Adipocyte (in vitro differentiated cells): ENCODE results near the gene TSPAN5.

Source experiments
- DNase-seq: peaks from one replicate; pipeline ENCODE4 v3.0.0-alpha.2; 2015; ENCODE audit warnings: low read depth
- H3K27me3 ChIP-seq: replicated peaks from 2 replicates; pipeline ENCODE4 v1.7.0; 2013; ENCODE audit warnings: mild to moderate bottlenecking, low read length, moderate library complexity; ENCODE audit not compliant: control insufficient read depth, insufficient read depth
- H3K36me3 ChIP-seq: 2 replicates; pipeline ENCODE4 v1.7.0; 2013; ENCODE audit warnings: low read length, mild to moderate bottlenecking, moderate library complexity; ENCODE audit not compliant: control insufficient read depth, insufficient read depth, severe bottlenecking
- H3K4me1 ChIP-seq: 2 replicates; pipeline ENCODE4 v1.7.0; 2013; ENCODE audit warnings: mild to moderate bottlenecking, low read length, moderate library complexity; ENCODE audit not compliant: control insufficient read depth, insufficient read depth
- H3K4me3 ChIP-seq: 2 replicates; pipeline ENCODE4 v1.7.0; 2013; ENCODE audit warnings: mild to moderate bottlenecking, low read length, moderate library complexity
- H3K9ac ChIP-seq: 2 replicates; pipeline ENCODE4 v1.7.0; 2013; ENCODE audit warnings: mild to moderate bottlenecking, low read length, moderate library complexity
- H3K9me3 ChIP-seq: 2 replicates; pipeline ENCODE4 v1.7.0; 2013; ENCODE audit warnings: mild to moderate bottlenecking, low read length, moderate library complexity; ENCODE audit not compliant: control insufficient read depth

Gene TSPAN5

GRCh38 chr4:98671131-98671530, 12.7 kb upstream of the TSPAN5 start:
- Histone ChIP-seq H3K4me3 (no peak overlapping the region), H3K4me1 (no peaks in the 10 kb centered on the region), H3K9me3 (no peaks in the 10 kb centered on the region), H3K9ac (no peak overlapping the region), H3K36me3 (no peaks in the 10 kb centered on the region), H3K27me3 (no peaks in the 10 kb centered on the region)
- DNase-seq: no peak

- Histone ChIP-seq H3K4me3 (no peak overlapping the region), H3K4me1 (no peaks in the 10 kb centered on the region), H3K9ac (no peak overlapping the region), H3K27me3 (no peaks in the 10 kb centered on the region), H3K36me3 (no peaks in the 10 kb centered on the region), H3K9me3 (no peaks in the 10 kb centered on the region)
- no peak for DNase-seq
Observed at GRCh38 chr4:98670186-98670585, 11.8 kb upstream of the TSPAN5 start.

GRCh38 chr4:98669577-98669976, 11.2 kb upstream of the TSPAN5 start:
- Histone ChIP-seq H3K9ac (no peak overlapping the region), H3K36me3 (no peaks in the 10 kb centered on the region), H3K27me3 (no peaks in the 10 kb centered on the region), H3K4me3 (no peak overlapping the region), H3K9me3 (no peaks in the 10 kb centered on the region), H3K4me1 (no peaks in the 10 kb centered on the region)
- no peak for DNase-seq

- no peak overlapping the region for H3K9ac ChIP-seq
- peaks cover 4% of the 10 kb centered on the region for H3K4me1 ChIP-seq
- no peaks in the 10 kb centered on the region for H3K36me3 ChIP-seq
- no peaks in the 10 kb centered on the region for H3K9me3 ChIP-seq
- DNase-seq: no peak
- H3K27me3 ChIP-seq: no peaks in the 10 kb centered on the region
- no peak overlapping the region for H3K4me3 ChIP-seq
Observed at GRCh38 chr4:98664959-98665358, 6.5 kb upstream of the TSPAN5 start.

GRCh38 chr4:98663226-98664006, 5.0 kb upstream of the TSPAN5 start:
- no peak overlapping the region for H3K4me3 ChIP-seq
- DNase-seq: no peak
- H3K9me3 ChIP-seq: no peaks in the 10 kb centered on the region
- H3K9ac ChIP-seq: no peak overlapping the region
- H3K27me3 ChIP-seq: no peaks in the 10 kb centered on the region
- H3K36me3 ChIP-seq: no peaks in the 10 kb centered on the region
- H3K4me1 ChIP-seq: peaks cover 13% of the 10 kb centered on the region

- Histone ChIP-seq H3K27me3 (no peaks in the 10 kb centered on the region), H3K36me3 (no peaks in the 10 kb centered on the region), H3K9me3 (no peaks in the 10 kb centered on the region), H3K9ac (no peak overlapping the region), H3K4me3 (no peak overlapping the region), H3K4me1 (peaks cover 13% of the 10 kb centered on the region)
- DNase-seq: no peak
Observed at GRCh38 chr4:98662626-98663225, 4.3 kb upstream of the TSPAN5 start.

GRCh38 chr4:98662055-98662453, 3.6 kb upstream of the TSPAN5 start:
- Histone ChIP-seq H3K9ac (no peak overlapping the region), H3K27me3 (no peaks in the 10 kb centered on the region), H3K4me3 (no peak overlapping the region), H3K4me1 (peaks cover 18% of the 10 kb centered on the region), H3K36me3 (no peaks in the 10 kb centered on the region), H3K9me3 (no peaks in the 10 kb centered on the region)
- DNase-seq: no peak

- no peaks in the 10 kb centered on the region for H3K36me3 ChIP-seq
- H3K9me3 ChIP-seq: no peaks in the 10 kb centered on the region
- H3K4me1 ChIP-seq: peaks cover 23% of the 10 kb centered on the region
- H3K27me3 ChIP-seq: no peaks in the 10 kb centered on the region
- peak; percentile 62 for DNase-seq
- no peak overlapping the region for H3K9ac ChIP-seq
- no peak overlapping the region for H3K4me3 ChIP-seq
Observed at GRCh38 chr4:98661371-98662054, 3.1 kb upstream of the TSPAN5 start.

- H3K9ac ChIP-seq: no peak overlapping the region
- H3K27me3 ChIP-seq: no peaks in the 10 kb centered on the region
- no peaks in the 10 kb centered on the region for H3K36me3 ChIP-seq
- peak overlapping the region; percentile 12 for H3K4me3 ChIP-seq
- no peaks in the 10 kb centered on the region for H3K9me3 ChIP-seq
- peak; percentile 74 for DNase-seq
- peaks cover 39% of the 10 kb centered on the region for H3K4me1 ChIP-seq
Observed at GRCh38 chr4:98659741-98660462, 1.5 kb upstream of the TSPAN5 start.

- Histone ChIP-seq H3K4me3 (peak overlapping the region; percentile 86), H3K9me3 (no peaks in the 10 kb centered on the region), H3K4me1 (peaks cover 43% of the 10 kb centered on the region), H3K36me3 (no peaks in the 10 kb centered on the region), H3K9ac (peak overlapping the region; percentile 87), H3K27me3 (no peaks in the 10 kb centered on the region)
- DNase-seq: peak; percentile 55
Observed at GRCh38 chr4:98659106-98659592, 738 bp upstream of the TSPAN5 start.
